HUES48 (cell line): ENCODE results near the gene PTGER1.
"Not testable (repeated sequence)": the region's sequence is repeated elsewhere in the genome, so short reads cannot be mapped to it uniquely, and the experiment has no call there.

Source experiments
- H3K27ac ChIP-seq: one replicate; pipeline ENCODE4 v1.7.0; 2013; ENCODE audit warnings: low read depth, low read length, inconsistent platforms
- H3K27me3 ChIP-seq: 2 replicates; pipeline ENCODE4 v1.6.1; 2013; ENCODE audit warnings: mild to moderate bottlenecking, low read length; ENCODE audit not compliant: control insufficient read depth, insufficient read depth
- H3K36me3 ChIP-seq: 2 replicates; pipeline ENCODE4 v1.6.1; 2013; ENCODE audit warnings: low read length; ENCODE audit not compliant: control insufficient read depth, insufficient read depth
- H3K4me1 ChIP-seq: 2 replicates; pipeline ENCODE4 v1.6.1; 2013; ENCODE audit warnings: mild to moderate bottlenecking, low read length; ENCODE audit not compliant: control insufficient read depth, insufficient read depth
- H3K4me3 ChIP-seq: 2 replicates; pipeline ENCODE4 v1.5.1; 2013; ENCODE audit warnings: mild to moderate bottlenecking, low read depth, low read length
- H3K9ac ChIP-seq: 2 replicates; pipeline ENCODE4 v1.6.1; 2013; ENCODE audit warnings: mild to moderate bottlenecking, low read depth, low read length, moderate library complexity
- H3K9me3 ChIP-seq: 2 replicates; pipeline ENCODE4 v1.6.1; 2013; ENCODE audit warnings: low read length; ENCODE audit not compliant: control insufficient read depth, insufficient read depth

Gene PTGER1

DNA sequence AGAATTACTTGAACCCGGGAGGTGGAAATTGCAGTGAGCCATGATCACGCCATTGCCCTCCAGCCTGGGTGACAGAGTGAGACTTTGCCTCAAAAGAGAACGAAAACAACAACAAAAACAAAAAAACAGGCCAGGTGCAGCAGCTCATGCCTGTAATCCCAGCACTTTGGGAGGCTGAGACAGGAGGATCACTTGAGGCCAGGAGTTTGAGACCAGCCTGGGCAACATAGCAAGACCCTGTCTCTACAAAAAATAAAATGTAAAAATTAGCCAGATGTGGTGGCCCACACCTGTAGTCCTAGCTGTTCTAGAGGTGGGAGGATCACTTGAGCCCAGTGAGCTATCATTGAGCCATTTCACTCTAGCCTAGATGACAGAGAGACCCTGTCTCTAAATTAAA lies 22.9 kb downstream of the PTGER1 start:
- H3K27me3 ChIP-seq, H3K27ac ChIP-seq, H3K9me3 ChIP-seq, H3K9ac ChIP-seq, H3K4me1 ChIP-seq, H3K4me3 ChIP-seq: not testable (repeated sequence)
- H3K36me3 ChIP-seq, result peaks cover 59% of the 10 kb centered on the region

GRCh38 chr19:14450876-14451275 lies 24.3 kb downstream of the PTGER1 start:
- Histone ChIP-seq H3K9ac (no peak overlapping the region), H3K27me3 (no peaks in the 10 kb centered on the region), H3K27ac (no peak overlapping the region), H3K4me1 (no peaks in the 10 kb centered on the region), H3K4me3 (no peak overlapping the region), H3K36me3 (peaks cover 69% of the 10 kb centered on the region), H3K9me3 (no peaks in the 10 kb centered on the region)

GRCh38 chr19:14450168-14450874 lies 24.8 kb downstream of the PTGER1 start:
- Histone ChIP-seq H3K4me3 (no peak overlapping the region), H3K36me3 (peaks cover 72% of the 10 kb centered on the region), H3K27ac (no peak overlapping the region), H3K9me3 (no peaks in the 10 kb centered on the region), H3K4me1 (no peaks in the 10 kb centered on the region), H3K27me3 (no peaks in the 10 kb centered on the region), H3K9ac (no peak overlapping the region)

DNA sequence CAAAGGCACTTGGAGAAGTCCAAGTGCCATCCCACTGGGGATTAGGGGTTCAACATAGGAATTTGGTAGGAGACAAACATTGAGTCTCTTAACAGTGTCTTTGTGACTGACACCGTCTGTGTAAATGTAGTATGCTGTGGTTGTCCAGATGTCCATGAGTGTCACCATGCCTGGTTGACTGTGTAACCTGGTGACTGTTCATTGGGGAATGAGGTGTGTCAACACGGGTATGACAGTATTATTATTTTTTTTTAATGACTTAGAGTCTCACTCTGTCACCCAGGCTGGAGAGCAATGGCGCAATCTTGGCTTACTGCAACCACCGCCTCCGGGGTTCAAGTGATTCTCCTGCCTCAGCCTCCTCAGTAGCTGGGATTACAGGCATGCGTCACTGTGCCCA lies 25.8 kb downstream of the PTGER1 start:
- Histone ChIP-seq H3K9me3 (no peaks in the 10 kb centered on the region), H3K4me1 (no peaks in the 10 kb centered on the region), H3K36me3 (peaks cover 73% of the 10 kb centered on the region), H3K9ac (no peak overlapping the region), H3K27ac (no peak overlapping the region), H3K27me3 (no peaks in the 10 kb centered on the region), H3K4me3 (no peak overlapping the region)

DNA sequence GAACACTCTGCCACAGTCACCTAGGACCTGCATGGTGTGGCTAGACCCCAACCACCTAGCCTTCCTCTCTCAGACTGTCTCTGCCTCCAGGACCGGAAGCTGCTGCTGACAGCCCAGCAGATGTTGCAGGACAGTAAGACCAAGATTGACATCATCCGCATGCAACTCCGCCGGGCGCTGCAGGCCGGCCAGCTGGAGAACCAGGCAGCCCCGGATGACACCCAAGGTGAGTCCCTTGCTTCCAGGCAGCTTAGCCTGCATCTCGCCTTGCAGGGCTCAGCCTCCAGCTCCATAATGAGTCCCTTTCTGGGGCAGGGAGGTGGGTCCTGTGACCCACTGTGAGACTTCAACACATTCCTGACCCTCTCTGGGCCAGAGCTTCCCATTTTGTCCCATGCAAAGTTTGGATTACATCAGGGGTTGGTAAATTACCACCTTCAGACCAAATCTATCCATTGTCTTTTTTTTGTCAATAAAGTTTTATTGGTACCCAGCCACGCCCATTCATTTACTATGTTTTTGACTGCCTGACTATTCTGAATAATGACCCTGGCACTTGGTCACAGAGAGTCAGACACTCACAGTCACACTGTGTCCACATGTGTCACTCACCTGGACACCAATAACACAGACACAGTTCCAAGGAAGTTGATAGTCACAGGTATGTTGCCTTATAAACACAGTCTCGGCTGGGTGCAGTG lies 28.7 kb downstream of the PTGER1 start:
- Histone ChIP-seq H3K4me3 (no peak overlapping the region), H3K9ac (no peak overlapping the region), H3K27me3 (no peaks in the 10 kb centered on the region), H3K27ac (no peak overlapping the region), H3K9me3 (no peaks in the 10 kb centered on the region), H3K4me1 (no peaks in the 10 kb centered on the region), H3K36me3 (peaks cover 83% of the 10 kb centered on the region)

- no peak overlapping the region for H3K27ac ChIP-seq
- peaks cover 70% of the 10 kb centered on the region for H3K36me3 ChIP-seq
Measured at GRCh38 chr19:14443632-14444216, 31.4 kb downstream of the PTGER1 start.

DNA sequence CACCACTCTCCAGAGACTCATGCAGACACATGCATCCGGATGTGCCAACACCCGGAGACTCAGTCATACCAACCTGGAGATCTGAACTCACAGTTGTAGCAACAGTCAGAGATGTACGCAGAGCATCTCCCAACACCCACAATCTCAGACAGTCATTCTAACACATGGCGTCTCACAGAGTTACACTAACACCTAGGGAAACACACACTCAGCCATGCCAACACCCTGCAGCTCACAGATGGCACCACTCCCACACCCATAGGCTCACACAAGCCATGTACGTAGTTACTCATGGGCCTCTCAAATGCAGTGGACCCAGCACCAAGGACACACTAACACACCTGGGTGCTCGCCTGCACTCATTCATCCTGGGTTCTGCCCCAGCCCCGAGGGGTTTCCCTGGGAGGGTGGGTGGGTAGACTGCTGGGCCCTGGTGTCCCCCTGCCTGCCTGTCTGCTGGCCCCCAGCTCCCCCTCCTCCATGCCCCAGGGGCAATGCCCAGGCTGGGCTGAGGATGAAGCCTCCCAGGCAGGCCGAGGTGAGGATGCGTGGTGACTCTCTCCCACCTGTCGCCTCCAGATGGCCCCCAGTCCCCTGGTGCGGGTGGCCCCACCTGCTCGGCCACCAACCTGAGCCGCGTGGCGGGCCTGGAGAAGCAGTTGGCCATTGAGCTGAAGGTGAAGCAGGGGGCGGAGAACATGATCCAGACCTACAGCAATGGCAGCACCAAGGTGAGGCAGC lies 32.1 kb downstream of the PTGER1 start:
- H3K27me3 ChIP-seq, result no peaks in the 10 kb centered on the region
- no peaks in the 10 kb centered on the region for H3K9me3 ChIP-seq
- H3K27ac ChIP-seq, result no peak overlapping the region
- H3K9ac ChIP-seq, result no peak overlapping the region
- H3K4me3 ChIP-seq, result no peak overlapping the region
- H3K36me3 ChIP-seq, result peaks cover 64% of the 10 kb centered on the region
- no peaks in the 10 kb centered on the region for H3K4me1 ChIP-seq

More at GRCh38 chr19:14443632-14444216, 31.4 kb downstream of the PTGER1 start:
- Histone ChIP-seq H3K4me3 (no peak overlapping the region), H3K9ac (no peak overlapping the region), H3K9me3 (no peaks in the 10 kb centered on the region), H3K27me3 (no peaks in the 10 kb centered on the region), H3K4me1 (no peaks in the 10 kb centered on the region)

- Histone ChIP-seq H3K36me3 (peaks cover 58% of the 10 kb centered on the region), H3K27ac (no peak overlapping the region), H3K9ac (no peak overlapping the region)
Measured at GRCh38 chr19:14441041-14441938, 33.9 kb downstream of the PTGER1 start.

GRCh38 chr19:14440049-14440448 lies 35.1 kb downstream of the PTGER1 start:
- Histone ChIP-seq H3K4me1 (no peaks in the 10 kb centered on the region), H3K27ac (no peak overlapping the region), H3K27me3 (no peaks in the 10 kb centered on the region), H3K36me3 (peaks cover 53% of the 10 kb centered on the region), H3K4me3 (no peak overlapping the region), H3K9ac (no peak overlapping the region), H3K9me3 (no peaks in the 10 kb centered on the region)

More at GRCh38 chr19:14441041-14441938, 33.9 kb downstream of the PTGER1 start:
- Histone ChIP-seq H3K27me3 (no peaks in the 10 kb centered on the region), H3K9me3 (no peaks in the 10 kb centered on the region), H3K4me3 (no peak overlapping the region), H3K4me1 (no peaks in the 10 kb centered on the region)

DNA sequence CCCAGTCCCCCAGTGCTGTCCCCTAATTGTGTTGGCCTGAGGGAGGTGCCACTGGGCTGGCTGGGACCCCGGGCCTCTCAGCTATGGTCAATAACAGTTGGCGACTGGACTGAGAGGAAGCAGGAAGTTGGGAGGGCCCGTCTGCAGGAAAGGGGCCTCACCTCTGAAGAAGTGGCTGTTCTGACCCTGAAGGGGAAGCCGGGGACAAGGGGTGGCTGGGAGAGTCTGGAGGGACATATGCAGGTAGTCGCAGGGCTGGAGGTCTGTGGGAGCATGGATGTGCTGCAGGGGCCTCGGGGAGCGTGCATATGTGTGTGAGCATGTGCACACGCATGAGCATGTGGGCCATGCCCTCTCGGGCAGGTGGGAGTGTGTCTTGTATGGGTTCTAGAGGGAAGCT lies 36.1 kb downstream of the PTGER1 start:
- no peak overlapping the region for H3K27ac ChIP-seq
- no peak overlapping the region for H3K4me3 ChIP-seq
- H3K9ac ChIP-seq, result no peak overlapping the region
- H3K4me1 ChIP-seq, result peaks cover 4% of the 10 kb centered on the region
- H3K36me3 ChIP-seq, result peaks cover 43% of the 10 kb centered on the region
- H3K27me3 ChIP-seq, result no peaks in the 10 kb centered on the region
- no peaks in the 10 kb centered on the region for H3K9me3 ChIP-seq
